GM21529 (cell line): Measurements from ENCODE around the gene CCDC43.
"Not testable (repeated sequence)": the region's sequence is repeated elsewhere in the genome, so short reads cannot be mapped to it uniquely, and the experiment has no call there.

Experiments
- ATAC-seq: cut with Tn5 transposase; IDR thresholded peaks from one replicate; pipeline ENCODE4 v1.9.1; 2021; ENCODE audit not compliant: unreplicated experiment

The CCDC43 gene, protein sequence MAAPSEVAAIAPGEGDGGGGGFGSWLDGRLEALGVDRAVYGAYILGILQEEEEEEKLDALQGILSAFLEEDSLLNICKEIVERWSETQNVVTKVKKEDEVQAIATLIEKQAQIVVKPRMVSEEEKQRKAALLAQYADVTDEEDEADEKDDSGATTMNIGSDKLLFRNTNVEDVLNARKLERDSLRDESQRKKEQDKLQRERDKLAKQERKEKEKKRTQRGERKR

DNA sequence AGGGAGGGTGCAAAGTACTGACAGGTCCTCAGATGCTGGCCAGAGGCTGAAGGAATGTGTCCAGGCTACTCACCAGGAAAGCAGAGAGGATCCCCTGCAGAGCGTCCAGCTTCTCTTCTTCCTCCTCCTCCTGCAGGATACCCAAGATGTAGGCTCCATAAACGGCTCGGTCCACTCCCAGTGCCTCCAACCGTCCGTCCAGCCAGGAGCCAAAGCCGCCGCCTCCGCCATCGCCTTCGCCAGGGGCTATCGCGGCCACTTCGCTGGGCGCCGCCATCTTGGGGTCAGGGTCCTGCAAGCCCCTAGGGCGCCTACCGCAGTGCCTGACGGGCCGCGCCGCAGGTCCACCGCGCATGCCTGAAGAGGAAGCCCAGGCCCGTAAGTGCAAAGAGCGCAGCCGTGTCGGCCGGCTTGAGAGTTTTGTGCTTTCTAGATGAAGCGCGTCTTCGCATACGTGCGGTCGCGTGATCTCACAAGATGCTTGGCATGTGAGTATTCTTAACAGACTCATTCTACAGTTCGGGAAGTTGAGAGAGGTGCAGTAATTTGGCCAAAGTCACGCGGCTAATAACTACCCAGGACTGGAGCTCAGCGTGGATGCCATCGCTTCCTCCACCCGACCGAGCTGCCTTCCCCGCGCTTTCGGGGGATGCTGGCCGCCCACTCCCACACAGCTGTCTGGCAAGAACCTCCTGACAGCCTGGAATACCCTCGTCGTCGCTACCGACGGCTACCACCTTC lies at the start of gene CCDC43:
Gene CCDC43, minus strand, starts transcription at position 300 of the 741 bp plus-strand sequence. Its CDS starts 23 bp downstream, at position 277.
- peak; percentile 80 for ATAC-seq

DNA sequence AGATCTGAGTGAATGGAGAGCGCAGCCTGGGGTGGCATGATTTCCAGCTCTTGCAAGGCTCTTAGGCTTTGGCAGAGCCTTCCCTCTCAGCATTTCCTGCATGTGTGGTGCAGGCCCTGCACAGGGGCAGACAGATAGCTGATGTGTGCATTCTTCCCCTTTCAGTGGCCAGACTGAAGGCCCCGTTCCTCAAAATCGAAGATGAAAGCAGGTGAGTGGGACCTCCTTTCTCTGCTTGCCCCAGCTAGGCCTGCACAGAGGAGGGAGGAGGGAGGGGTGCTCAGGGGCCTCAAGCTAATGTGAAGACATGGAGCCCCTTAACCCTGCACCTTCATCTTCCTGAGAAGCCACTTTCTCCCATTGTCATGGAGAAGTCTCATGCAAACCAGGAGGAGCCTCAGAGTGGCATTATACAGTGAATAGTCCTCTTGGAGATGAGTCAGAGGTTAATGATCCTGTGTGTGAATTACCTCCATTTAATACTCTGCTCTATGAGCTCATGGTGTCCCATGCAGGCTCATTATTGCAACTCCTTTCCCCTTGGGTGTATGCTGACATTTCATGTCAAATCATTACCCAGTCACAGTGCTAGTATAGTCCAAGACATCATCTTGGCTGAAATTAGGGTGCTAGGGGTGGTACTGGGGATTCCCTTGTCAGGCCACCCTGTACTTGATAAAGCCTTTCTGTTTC lies 48.8 kb upstream of the CCDC43 start:
- no peak for ATAC-seq

DNA sequence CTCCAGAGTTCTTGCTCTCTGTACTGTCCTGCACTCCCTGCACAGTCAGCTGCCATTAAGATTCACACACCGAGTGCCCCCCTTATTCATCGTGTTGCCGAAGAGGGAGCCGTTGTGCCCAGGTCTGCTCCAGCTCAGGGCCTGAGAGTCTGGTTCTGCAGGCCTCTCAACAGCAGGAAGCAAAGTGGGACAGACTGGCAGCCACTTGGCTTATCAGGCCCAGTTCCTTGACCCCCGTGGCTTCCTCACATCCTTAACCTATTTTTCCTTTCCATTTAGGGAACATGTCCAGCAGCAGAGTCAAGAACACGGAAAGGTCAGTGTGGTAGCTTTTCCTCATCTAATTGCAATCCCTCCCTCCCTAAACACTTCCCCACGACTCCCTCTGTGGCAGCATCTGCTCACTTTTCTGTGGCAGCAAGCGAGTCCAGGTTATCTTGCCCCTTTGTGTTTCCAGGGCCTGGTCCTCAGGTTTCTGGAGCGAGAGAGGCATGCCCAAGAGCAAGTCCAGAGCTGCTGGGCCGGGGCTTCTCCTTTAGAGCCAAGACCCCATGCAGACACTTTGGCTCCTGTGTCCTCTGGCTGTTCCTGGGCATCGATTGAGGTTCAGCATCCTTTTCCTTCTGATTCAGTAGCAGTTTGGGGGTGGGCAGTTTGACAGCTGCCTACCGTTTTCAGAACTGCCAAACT lies 47.1 kb upstream of the CCDC43 start:
- no peak for ATAC-seq

DNA sequence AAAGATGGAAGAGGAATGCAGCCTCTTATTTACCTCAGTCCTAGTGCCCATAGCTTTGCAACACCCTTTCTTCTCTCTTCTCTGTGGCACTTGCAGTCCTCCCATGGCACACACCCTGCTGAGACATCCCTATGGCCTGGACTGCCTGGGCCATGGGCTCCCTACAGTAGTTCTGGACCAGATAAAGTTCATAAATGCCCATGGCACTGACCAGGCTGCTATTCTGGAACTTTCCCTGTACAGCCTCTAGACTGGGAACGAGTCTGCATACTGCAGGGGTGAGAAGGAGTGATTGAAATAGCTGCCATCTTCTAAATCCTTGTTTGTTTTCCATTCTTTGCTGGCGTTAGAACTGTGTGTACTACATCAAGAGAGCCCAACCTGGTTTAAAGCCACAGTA lies 44.7 kb upstream of the CCDC43 start:
- ATAC-seq: no peak

DNA sequence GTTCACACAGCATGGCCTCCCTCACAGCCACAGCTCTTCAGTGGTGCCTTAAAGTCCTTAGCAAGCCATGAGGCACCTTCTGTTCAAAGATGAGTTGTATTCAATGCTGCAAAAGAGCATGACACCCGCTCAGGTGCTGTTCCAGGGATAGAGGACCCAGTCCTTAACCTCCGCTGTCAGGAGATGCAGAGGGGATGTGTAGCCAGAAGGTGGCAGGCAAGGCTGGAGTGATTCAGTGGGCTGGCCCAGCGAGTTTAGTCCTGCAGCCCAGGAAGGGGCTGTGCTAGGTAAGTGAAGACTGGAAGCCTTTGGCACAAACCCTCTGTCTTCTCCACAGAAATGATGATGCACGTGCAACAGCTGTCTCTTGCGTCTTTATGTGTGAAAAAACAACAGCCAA lies 44.2 kb upstream of the CCDC43 start:
- no peak for ATAC-seq

DNA sequence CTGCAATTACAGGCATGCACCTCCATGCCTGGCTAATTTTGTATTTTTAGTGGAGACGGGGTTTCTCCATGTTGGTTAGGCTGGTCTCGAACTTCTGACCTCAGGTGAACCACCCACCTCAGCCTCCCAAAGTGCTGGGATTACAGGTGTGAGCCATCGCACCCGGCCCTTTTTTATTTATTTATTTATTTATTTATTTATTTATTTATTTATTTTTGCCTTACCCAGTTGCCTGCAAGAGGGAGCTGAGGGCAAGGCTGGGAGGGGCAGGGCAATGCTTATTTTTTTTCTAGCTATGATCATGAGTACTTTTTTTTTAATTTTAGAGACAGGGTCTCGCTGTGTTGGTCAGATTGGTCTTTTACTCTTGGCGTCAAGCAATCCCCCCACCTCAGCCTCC lies 36.5 kb upstream of the CCDC43 start:
- not testable (repeated sequence) for ATAC-seq

DNA sequence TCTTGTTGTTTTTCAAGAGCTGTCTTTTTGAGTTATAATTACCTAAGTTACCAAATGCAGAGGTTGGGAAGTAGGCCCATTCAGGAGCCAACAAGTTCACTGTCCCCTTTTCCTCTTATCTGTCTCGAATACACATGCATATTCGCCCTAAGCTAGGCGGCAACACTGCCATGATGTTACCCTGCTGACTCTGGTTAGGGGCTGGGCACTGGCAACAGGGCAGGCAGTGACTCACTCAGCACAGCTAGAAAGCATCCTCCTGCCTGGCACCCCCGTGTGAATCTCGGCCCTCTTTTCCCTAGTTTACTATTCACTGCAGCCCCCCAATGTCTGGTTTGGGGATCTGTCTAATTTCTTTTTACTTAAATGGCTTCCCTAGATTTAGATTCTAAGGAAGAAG lies 32.7 kb upstream of the CCDC43 start:
- ATAC-seq: no peak

DNA sequence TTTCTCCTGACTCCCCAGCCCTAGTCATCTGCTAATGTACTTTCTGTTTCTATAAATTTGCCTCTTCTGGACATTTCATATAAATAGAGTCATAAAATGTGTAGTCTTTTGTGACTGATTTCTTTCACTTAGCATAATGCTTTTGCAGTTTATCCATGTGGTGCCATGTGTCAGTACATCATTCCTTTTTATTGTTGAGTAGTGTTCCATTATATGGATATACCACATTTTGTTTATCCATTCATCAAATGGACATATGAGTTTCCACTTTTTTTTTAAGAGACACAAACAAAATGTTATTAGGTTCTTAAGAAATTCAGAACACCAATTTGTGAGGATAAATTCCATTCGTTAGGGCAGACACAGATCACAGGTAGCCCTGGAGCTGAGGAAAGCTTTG lies 29.9 kb upstream of the CCDC43 start:
- ATAC-seq: no peak

DNA sequence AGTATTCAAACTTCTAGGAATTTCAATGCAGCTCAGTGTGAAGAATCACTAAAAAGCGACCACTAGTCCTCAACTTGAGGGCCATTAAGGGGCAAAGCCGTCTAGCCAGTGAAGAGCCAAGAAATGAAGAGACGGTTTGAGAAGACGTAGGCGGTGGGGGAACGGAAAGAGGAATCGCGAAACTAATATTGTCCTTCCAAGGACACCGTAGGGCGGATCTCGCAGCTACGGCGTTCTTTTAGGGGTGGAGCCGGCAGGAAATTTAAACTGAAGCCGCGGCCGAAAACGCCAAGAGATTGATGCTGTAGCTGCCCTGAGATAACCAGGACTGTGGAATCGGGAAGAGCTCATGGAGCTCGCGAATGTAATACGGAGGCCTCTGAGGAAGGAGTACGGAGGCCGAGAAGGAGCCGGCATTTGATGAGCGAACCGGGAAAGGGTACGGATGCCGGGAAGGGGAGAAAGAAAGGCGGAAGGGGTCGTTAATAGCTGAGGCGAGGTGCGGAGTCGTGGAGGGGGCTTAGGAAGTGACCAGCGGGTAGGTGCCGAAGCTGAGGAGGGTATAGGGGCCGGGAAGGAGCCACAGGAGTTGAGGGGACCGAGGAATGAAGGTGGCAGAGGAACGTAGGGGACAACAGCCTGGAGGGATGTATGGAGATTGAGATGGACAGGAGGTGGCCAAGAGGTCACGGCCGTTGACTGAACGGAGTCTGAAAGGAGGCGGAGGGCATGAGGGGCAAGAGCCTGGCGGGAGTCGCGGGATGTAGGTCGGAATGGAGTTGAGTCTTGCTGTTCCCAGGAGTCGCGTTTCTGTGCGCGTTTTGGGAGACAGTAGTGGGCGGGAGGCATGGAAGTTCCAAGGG lies 19.1 kb upstream of the CCDC43 start, which contains the start of gene DBF4B:
Gene DBF4B, plus strand, starts transcription at position 265 of the 863 bp plus-strand sequence. Its CDS starts 156 bp downstream, at position 421.
- peak; percentile 61 for ATAC-seq

DNA sequence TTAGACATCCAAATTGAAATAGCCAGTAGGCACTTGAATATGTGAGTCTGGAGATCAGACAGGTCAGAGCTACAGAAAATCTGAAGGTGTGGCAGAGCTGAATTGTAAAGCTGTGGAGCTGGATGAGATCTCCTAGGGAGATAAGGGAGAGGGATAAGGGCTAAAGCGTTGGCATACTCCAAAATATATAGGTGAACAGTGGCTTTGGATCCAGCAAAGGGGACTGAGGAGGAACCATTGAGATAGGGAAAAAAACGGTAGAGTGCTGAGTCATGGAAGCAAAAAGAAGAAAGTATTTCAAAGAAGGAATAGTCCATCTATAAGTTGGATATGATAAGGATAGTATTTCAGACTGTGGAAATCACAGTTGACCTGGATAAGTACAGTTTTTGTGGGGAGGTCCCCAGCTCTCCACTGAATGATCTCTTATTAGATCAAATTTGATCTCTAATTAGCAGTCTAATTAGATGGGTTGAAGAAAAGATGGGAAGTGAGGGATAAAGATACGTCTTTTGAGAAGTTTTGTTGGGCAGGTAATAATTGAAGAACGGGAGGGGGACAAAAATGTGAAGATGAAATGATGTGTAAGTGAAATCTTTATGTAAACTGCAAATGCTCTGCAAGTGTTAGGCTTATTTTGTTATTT lies 18.3 kb upstream of the CCDC43 start:
- no peak for ATAC-seq

DNA sequence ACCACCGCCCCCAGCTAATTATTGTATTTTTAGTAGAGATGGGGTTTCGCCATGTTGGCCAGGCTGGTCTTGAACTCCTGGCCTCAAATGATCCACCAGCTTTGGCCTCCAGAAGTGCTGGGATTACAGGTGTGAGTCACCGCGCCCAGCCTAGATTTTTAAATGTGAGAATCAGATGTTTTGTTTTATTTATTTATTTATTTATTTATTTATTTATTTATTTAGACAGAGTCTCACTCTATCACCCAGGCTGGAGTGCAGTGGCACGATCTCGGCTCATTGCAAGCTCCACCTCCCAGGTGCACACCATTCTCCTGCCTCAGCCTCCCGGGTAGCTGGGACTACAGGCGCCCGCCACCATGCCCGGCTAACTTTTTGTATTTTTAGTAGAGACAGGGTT lies 10.7 kb upstream of the CCDC43 start:
- ATAC-seq: not testable (repeated sequence)

DNA sequence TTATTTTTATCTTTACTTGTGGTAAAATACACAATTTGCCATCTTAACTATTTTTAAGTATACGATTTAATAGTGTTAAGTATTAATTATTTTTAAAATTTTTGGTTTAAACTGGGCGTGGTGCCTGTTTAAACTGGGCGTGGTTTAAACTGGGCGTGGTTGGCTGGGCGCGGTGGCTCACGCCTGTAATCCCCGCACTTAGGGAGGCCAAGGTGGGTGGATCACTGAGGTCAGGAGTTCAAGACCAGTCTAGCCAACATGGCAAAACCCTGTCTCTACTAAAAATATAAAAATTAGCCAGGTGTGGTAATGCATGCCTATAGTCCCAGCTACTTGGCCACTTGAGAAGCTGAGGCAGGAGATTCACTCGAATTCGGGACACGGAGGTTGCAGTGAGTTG lies 4.0 kb upstream of the CCDC43 start:
- ATAC-seq: no peak

DNA sequence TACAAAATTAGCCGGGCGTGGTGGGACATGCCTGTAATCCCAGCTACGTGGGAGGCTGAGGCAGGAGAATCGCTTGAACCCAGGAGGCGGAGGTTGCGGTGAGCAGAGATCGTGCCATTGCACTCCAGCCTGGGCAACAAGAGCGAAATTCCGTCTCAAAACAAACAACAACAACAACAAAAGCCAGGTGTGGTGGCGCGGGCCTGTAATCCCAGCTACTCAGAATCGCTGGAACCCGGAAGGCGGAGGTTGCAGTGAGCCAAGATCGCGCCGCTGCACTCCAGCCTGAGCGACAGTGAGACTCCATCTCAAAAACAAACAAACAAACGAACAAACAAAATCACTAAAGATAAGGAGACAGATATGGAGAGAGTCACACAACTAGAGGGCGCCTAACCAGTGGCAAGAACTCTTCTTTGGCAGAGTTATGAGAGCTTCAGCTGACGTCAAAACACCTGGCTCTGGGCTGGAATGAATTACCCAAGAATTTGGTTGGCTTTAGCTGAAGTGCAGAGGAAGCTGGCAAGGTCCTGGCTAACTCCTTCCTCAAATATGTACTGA lies 1.2 kb upstream of the CCDC43 start:
- not testable (repeated sequence) for ATAC-seq

DNA sequence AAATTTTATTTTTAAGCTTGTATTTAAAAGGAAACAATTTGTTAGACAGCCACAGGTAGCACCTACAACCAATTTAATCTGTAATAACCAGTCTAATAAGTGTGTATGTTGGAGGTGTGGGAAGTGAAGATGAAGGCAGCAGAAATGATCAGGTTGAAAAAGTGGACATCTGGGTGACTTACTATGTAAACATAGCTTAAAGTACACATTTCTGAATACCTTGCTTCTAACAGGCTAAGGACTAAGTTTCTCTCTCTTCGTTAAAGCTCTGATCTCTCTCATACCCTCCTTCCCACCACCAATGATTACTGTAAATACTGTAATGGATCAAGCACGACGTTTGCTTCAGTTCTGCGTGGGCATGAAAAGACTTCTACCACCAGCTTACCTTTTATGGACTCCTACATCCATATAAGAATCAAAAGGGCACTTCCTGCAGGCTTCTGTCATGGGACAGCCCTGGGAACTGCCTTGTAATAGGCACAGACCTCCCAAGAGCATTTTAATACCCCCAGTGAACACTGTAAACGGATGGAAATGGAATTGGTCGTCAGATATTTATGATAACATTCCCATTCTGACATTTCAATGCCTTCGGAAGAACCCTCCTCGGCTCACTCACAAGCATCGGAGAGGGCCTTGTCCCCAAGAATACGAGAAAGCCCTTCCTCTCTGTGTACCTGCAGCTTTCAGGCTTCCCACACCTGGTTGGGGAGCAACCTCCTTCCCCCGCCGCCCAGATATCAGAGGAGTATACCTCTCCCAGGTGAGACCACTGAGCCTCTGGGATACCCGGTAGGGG lies 700 bp downstream of the CCDC43 start:
- no peak for ATAC-seq

DNA sequence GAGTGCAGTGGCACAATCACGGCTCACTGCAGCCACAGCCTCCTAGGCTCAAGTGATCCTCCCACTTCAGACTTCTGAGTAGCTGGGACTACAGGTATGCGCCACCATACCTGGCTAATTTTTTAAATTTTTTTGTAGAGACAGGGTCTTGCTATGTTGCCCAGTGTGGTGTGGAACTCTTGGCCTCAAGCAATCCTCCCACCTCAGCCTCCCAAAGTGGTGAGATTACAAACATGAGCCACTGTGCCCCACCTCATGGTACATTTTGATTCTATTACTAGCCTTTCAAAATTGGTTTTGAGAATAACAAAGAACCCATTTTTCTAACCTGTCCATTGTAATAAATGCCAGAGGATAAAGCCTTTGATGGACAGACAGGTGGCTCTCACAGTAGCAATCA lies 1.4 kb downstream of the CCDC43 start:
- no peak for ATAC-seq

DNA sequence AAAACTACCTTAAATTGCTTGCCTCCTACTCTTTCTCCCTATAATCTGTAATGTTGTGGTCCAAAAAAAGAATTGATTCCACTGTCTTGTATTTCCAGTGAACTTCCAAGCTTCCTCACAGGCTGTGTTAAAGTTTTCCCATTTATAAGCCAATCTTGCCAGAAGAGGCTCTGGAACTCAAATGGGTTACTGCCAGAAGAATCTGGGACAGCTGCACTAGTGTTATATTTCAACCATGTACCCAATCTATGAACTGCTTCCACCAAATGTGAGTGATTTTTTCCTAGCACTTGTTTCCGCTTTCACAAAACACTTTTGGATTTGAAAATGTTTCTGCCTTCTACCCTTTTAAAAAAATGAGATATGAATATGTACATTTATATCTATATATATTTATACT lies 1.8 kb downstream of the CCDC43 start:
- ATAC-seq: no peak

DNA sequence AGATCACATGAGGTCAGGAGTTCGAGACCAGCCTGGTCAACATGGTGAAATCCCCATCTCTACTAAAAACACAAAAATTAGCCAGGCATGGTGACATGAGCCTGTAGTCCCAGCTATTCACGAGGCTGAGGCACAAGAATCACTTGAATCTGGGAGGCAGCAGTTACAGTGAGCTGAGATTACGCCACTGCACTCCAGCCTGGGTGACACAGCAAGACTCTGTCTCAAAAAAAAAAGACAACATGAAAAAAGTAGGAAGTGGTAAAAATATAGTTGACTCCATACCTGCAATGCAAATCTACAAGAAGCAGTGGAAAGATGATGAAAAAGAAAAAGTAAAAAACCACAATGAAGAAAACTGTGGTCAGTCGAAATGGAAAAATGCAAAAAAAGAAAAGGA lies 6.3 kb downstream of the CCDC43 start:
- not testable (repeated sequence) for ATAC-seq

DNA sequence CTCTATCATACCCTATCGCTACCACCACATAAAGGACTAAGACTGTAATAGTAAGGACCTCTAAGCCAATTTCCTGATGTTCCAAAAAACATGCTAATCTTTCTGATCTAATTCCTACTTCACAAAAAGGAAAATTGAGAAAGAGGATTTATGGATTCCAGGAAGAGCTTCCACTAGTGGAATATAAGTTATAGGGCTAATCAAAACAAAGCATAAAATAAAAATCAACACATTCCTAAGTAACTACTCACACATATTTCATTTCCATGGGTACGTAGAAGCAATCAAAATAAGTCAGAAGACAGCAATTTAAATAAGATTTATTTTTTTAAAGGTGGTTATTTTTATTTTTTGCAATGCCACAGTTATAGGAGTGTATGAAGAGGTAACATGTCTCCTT lies 12.4 kb downstream of the CCDC43 start:
- no peak for ATAC-seq

DNA sequence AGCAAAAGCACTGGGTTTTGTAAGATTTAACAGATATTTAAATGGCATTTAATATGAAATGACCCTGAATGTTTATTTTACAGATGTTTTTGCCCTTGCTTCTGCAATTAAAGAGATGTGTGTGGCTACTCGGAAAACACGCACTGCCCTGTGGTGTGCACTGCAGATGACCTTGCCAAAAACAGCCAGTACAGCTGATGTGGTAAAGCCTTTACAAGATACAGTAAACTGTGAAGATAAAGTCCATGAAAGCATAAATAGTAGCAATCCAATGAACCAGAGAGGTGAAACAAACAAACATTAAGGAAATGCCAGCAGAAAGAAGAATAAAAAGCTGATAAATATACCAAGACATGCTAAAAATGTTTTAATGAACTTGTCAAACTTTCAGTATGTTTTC lies 15.7 kb downstream of the CCDC43 start:
- no peak for ATAC-seq
